GM04504 (cell line): ENCODE data around the gene CLIC3.

Experiments used
- DNase-seq: peaks from one replicate; pipeline ENCODE4 v3.0.0-alpha.2; 2012; ENCODE audit warnings: low read depth

Gene CLIC3

GRCh38 chr9:137030538-137031527, 34.5 kb upstream of the CLIC3 start:
- DNase-seq, result no peak

- no peak for DNase-seq
Measured at GRCh38 chr9:137030006-137030405, 33.6 kb upstream of the CLIC3 start.

GRCh38 chr9:137029058-137029936, 32.9 kb upstream of the CLIC3 start:
- no peak for DNase-seq

DNA sequence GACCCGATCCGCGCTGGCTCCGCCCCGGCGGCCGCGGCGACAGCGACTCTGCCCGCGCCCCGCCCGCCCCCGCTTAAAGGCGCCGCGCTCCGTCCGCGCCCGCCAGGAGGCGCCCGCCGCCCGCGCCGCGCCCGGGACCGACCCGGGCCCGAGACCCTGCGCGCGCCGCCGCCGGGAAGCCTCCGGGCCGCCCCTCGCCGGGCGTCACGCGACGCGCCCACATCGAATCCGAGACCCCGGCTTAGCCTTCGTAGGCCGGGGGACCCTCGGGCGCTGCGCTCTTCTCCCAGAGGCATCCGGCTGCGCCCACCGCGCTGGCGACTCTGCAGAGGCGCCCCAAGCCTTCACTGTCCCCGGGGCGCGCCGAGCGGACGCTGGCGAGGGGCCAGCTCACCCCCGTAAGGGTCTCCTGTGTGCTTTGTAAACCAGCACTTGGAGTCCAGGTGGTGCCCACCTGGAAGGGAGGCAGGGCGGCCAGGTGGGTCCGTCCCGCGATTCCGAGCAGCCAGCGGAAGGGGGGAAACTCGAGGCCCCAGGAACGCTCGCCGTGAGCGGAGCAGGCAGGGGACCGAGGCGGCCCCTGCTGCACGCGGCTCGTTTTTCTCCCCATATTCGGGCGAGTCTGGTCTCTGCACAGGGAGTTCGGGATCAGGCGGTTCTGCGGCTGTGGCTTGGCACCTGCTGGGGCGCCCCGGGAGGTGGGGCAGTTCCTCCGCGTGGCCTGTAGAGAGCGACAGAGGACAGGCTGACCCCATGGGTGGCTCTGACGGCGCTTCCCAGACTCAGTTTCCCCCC, 32.1 kb upstream of the CLIC3 start:
- DNase-seq, result no peak

GRCh38 chr9:137027369-137028262, 31.2 kb upstream of the CLIC3 start, which contains the start of gene ABCA2:
Gene ABCA2 (minus strand): TSS chr9:137028237. CDS start chr9:137028140, 97 bp downstream.
- DNase-seq, result no peak

- DNase-seq, result no peak
Measured at GRCh38 chr9:137026828-137027227, 30.5 kb upstream of the CLIC3 start.

- no peak for DNase-seq
Measured at GRCh38 chr9:137026384-137026783, 30.0 kb upstream of the CLIC3 start.

DNA sequence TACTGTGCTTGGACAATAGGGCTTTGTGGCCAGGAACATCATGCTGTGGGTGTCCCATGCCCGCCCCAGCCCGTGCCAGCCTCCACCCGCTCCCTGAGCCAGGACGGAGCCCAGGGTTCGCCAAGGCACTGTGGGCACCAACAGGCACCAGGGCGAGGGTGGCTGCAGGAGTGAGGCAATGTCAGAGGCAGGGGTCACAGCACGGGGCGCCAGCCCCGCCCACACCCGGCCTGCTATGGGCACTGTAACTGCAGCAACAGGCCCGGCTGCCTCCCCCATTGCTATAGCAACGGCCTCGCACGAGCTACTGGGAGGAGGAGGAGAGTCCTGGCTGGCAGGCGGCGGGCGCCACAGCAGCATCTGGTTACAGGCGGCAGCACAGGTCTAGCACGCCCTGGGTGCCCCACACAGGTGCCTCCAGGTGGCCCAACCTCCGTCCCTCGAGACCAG, 29.2 kb upstream of the CLIC3 start:
- no peak for DNase-seq

DNA sequence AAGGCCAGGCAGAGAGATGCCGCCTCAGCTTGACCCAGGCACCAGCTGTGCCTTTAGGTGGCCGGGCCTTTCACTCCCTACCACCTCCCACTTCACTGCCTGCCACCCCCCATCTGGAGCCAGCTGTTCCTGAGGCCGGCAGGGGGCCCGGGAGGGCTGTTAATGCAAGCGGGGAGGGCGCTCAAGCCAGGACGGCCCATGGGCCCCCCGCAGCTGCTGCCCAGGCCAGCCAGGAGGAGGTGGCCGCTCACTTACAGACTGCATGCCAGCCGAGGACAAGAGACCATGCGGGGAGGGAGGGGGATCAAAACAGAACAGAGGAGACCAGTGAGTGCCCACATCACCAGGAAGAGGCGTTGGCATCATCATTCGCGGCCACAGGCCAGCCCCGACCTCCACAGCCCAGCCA, 27.2 kb upstream of the CLIC3 start:
- DNase-seq, result no peak

DNA sequence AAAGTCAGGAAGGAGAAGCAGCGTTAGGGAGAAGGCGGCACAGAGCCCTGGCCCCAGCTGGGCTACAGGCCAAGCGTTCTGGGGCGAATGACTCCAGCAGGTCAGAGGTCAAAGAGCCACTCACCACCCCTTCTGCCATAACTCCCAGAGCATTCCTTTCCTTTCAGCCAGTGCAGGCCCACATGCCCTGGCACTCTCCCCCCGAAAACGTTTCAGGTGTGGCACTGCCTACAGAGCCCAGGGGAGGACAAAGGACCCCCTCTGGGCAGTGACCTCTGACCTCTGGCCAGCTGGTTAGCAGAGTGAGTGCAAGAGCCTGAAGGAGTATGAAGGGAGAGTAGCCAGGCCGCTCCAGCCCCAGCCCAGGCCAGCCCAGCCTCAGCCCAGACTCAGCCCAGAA, 26.8 kb upstream of the CLIC3 start:
- DNase-seq, result no peak

- DNase-seq, result no peak
Measured at GRCh38 chr9:137022662-137023008, 26.3 kb upstream of the CLIC3 start.

- DNase-seq, result no peak
Measured at GRCh38 chr9:137021979-137022661, 25.8 kb upstream of the CLIC3 start.

- DNase-seq, result no peak
Measured at GRCh38 chr9:137021568-137021978, 25.2 kb upstream of the CLIC3 start.

DNA sequence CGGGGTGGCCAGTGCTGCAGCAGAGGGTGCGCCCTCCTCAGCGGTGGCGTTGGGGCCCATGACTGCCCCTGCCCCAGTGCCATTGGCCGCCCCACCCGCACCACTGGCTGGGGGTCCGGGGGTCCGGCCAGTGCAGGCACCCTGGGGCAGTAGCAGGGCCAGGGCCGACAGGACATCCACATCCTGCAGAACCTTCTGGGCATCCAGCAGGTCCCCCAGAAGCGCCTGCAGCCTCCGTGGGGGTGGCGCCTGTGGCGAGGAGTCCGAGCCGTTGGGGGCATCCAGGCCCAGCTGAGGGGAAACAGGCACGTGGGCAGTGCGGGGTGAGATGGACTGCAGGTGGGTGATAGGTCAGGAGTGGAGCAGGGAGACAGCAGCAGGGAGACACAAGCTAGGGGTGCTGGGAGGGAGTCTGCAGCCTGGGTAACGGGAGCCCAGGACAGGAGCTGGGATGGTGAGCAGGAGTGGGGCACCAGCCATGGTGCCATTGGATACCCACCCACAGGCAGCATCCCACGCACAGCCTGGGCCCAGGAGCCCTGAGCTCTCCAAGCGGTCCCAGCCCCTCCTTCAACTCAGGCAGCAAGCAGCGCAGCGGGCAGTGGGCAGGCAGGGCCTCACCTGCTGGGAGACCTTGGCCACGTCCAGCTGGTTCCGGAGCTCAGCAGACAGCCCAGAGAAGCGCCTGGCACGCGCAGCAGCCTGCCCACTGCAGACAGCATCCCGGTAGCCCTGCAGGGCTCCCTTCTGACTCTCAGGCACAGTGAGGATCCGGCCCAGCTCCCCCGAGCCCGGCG, 24.6 kb upstream of the CLIC3 start:
- no peak for DNase-seq

DNA sequence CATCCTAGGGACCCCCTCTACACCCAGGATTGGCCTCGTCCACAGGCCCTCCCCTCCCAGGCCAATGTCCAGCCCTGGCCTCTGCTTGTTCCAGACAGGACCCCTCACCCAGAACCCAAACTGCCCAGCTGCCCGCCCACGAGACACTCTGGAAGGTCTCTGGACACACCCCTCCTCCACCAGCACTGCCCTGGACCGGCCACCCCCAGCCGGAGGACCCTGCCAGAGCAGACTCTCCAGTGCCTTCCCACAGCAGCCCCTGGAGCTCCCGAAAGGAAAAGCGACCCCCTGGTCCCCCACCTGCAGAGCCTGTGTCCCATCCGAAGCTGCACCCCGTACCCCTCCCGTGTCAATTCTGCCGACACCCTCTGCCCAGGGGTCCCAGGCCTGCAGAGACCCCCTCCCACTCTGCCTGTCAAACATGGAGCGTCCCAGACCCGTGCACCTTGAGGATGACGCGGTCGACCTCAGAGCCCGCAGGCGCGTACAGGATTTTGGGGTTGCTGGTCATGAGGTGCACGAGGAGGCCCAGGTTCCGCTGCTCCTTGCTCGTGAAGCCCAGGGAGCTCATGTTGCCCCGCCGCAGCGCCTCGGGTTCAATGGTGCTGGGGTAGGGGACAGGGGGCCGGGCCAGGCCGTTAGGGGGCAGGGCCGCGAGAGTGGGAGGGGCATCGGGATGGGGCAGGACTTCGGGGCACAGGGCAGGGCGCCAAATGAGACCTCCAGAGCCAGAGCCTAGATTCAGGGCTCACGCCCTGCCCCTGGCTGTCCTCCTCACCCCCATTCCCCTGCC, 23.7 kb upstream of the CLIC3 start:
- DNase-seq, result no peak

DNA sequence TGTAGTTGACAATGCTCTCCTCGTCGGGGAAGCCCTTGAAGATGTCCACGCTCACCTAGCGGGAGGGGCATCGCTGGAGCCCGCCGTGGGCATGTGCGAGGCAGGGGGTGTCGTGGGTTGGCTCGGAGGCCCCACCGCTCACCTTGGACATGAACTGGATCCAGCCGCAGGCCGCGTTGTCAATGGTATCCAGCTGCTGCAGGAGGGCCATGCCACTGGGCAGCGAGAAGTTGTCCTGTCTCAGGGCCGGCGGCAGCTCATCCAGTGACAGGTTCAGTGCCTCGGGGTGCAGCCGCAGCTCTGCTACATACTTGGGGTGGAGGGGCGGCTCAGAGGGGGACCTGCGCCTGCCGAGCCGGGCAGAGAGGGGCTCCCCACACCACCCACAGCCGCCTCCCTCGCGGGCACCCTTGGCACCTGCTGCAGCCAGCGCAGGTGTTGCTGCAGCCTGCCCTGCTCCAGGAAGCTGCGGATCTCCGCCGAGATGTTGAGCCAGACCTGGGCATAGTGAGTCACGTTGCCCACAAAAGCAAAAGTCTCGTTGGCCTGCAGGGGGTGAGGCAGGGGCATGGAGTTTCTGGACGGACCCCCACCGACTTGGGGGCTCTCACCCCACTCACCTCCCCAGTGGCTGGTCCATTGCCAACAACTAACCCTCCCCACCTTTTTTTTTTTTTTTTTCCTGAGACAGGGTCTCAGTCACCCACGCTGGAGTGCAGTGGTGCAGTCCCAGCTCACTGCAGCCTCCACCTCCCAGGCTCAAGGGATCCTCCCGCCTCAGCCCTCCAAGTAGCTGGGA, 22.6 kb upstream of the CLIC3 start:
- no peak for DNase-seq

- no peak for DNase-seq
Measured at GRCh38 chr9:137017791-137018497, 21.6 kb upstream of the CLIC3 start.
